Activated naive CD4-positive, alpha-beta T cell treated with anti-CD3 and anti-CD28 coated beads, Interleukin-2, amount 10 ng/mL, durations not matched to agents 7 days and 5 days (primary cell): ENCODE measurements around the gene DENND2D.
A peak's percentile ranks its signal among the peaks of the same experiment; 100 is the strongest.

ENCODE experiments used
- CTCF ChIA-PET: fragments of 350-600 bp; sonication (Branson Sonifier 250); formaldehyde crosslinking; loops from one replicate; lab custom pipeline; 2021; ENCODE audit warnings: antibody characterized with exemption; lab: Charles Lee
- DNase-seq: peaks from one replicate; pipeline ENCODE4 v3.0.0-alpha.2; 2020
- H3K27ac Mint-ChIP-seq: one replicate; pipeline ENCODE4 v1.8.0; 2021; ENCODE audit warnings: mild to moderate bottlenecking, moderate library complexity, mixed read lengths
- H3K27me3 Mint-ChIP-seq: one replicate; pipeline ENCODE4 v1.8.0; 2021; ENCODE audit warnings: mild to moderate bottlenecking, mixed read lengths
- H3K36me3 Mint-ChIP-seq: one replicate; pipeline ENCODE4 v1.8.0; 2021; ENCODE audit warnings: mixed read lengths
- H3K4me1 Mint-ChIP-seq: one replicate; pipeline ENCODE4 v1.8.0; 2021; ENCODE audit warnings: mixed read lengths
- H3K4me3 Mint-ChIP-seq: one replicate; pipeline ENCODE4 v1.8.0; 2021; ENCODE audit warnings: mild to moderate bottlenecking, moderate library complexity, mixed read lengths
- H3K9me3 Mint-ChIP-seq: one replicate; pipeline ENCODE4 v1.8.0; 2021; ENCODE audit warnings: mixed read lengths

DENND2D gene

DNA sequence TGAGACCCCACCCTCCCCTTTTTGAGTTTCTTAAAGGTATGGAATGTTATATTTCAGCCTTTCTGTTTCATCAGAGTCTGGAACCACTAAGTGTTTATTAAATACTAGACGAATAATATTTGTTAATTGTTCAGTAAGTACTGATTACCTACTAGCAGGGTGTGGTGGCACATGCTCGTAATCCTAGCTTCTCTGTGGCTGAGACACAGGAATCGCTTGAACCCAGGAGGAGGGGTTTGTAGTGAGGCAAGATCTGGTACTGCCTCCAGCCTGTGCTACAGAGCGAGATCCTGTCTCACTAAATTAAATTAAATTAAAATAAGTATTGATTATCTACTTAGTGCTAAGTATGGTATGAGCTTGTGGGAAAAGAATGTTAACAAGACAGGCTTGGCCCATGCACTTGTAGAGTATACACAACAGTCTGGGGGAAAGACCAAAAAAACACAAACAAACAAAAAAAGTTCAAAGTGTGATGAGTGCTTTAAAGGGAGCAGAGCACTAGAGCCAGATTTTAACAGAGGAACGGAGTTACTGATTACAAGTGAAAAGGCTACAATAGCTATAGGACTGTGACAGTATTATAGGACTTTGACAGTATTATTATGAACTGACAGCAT is 58.0 kb downstream of the DENND2D start:
- no peak for DNase-seq
- no peak overlapping the region for H3K4me3 Mint-ChIP-seq
- CTCF ChIA-PET, result interaction anchor here (2.0 kb wide), 1 partner anchor 112 kb away, joined by 7 read pairs; no protein-coding TSS in a partner anchor
- H3K36me3 Mint-ChIP-seq, result peaks cover 32% of the 10 kb centered on the region
- no peaks in the 10 kb centered on the region for H3K9me3 Mint-ChIP-seq
- peaks cover 63% of the 10 kb centered on the region for H3K4me1 Mint-ChIP-seq
- H3K27ac Mint-ChIP-seq, result no peak overlapping the region
- H3K27me3 Mint-ChIP-seq, result no peaks in the 10 kb centered on the region

- Mint-ChIP-seq H3K4me3 (peak overlapping the region; percentile 99), H3K4me1 (peaks cover 59% of the 10 kb centered on the region), H3K27me3 (no peaks in the 10 kb centered on the region), H3K27ac (peak overlapping the region; percentile 93), H3K9me3 (no peaks in the 10 kb centered on the region), H3K36me3 (peaks cover 35% of the 10 kb centered on the region)
- CTCF ChIA-PET, result interaction anchor here (0.9 to 2.0 kb wide), 2 partner anchors 82 to 111 kb away, joined by 3 to 7 read pairs; no protein-coding TSS in a partner anchor
- no peak for DNase-seq
These were observed 58.9 kb downstream of the DENND2D start for GRCh38 chr1:111141245-111142220.

- H3K4me1 Mint-ChIP-seq, result peaks cover 52% of the 10 kb centered on the region
- H3K9me3 Mint-ChIP-seq, result no peaks in the 10 kb centered on the region
- CTCF ChIA-PET, result interaction anchor here (0.9 to 2.0 kb wide), 2 partner anchors 83 to 110 kb away, joined by 3 to 7 read pairs; no protein-coding TSS in a partner anchor
- no peak for DNase-seq
- peaks cover 36% of the 10 kb centered on the region for H3K36me3 Mint-ChIP-seq
- H3K27me3 Mint-ChIP-seq, result no peaks in the 10 kb centered on the region
- H3K4me3 Mint-ChIP-seq, result peak overlapping the region; percentile 99
- H3K27ac Mint-ChIP-seq, result peak overlapping the region; percentile 93
These were observed 59.8 kb downstream of the DENND2D start for GRCh38 chr1:111140680-111140967.

DNA sequence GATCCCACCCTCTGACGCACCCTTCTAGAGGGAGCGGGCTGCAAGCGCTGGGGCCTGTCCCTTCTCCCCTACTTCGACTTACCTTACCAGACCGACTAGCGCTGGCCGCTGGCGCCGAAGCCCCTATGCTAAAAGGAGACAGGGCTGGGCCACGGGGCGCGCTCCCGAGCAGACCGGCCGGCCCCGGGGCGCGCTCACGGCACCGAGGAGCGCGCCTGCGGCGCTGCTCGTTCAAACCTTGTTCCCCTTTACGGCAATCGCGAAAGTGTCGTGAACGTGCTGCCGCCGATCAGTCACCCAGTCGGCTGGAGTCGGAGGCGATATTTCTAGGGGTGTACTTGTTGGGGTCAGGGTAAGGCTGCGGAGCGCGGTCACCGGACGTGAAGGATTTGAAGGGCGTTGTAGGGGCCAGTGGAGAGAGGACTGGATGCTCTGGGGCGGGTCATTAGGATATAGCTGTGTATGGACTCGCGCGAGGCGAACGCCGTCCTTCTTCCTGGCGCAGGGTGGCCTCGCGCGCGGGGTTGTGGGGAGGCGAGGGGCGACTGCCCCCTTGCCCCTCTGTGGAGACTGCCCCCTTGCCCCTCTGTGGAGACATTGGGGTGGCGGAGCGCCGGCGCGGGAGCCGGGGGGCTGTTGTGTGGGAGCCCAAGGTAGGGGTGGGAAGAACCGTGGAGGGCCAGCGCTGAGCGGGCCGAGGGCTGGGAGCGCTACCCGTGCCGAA is 60.3 kb downstream of the DENND2D start, which contains the start of the genes CEPT1 and DRAM2:
Gene CEPT1, plus strand, starts transcription at position 268 of the 724 bp plus-strand sequence. CDS start 7,492 bp downstream, outside the sequence.
Gene DRAM2, minus strand, starts transcription at position 138 of the 724 bp plus-strand sequence. CDS start 8,539 bp downstream, outside the sequence.
- peak within 1 kb of the TSS; percentile 99 for H3K4me3 Mint-ChIP-seq
- CTCF ChIA-PET, result interaction anchor here (1.4 kb wide), 1 partner anchor 607 kb away, joined by 4 read pairs; no protein-coding TSS in a partner anchor
- peak; percentile 97 for DNase-seq
- H3K27me3 Mint-ChIP-seq, result no peaks in the 10 kb centered on the region
- H3K27ac Mint-ChIP-seq, result peak within 1 kb of the TSS; percentile 93
- peaks cover 42% of the 10 kb centered on the region for H3K36me3 Mint-ChIP-seq
- H3K9me3 Mint-ChIP-seq, result no peaks in the 10 kb centered on the region
- H3K4me1 Mint-ChIP-seq, result peaks cover 49% of the 10 kb centered on the region

DNA sequence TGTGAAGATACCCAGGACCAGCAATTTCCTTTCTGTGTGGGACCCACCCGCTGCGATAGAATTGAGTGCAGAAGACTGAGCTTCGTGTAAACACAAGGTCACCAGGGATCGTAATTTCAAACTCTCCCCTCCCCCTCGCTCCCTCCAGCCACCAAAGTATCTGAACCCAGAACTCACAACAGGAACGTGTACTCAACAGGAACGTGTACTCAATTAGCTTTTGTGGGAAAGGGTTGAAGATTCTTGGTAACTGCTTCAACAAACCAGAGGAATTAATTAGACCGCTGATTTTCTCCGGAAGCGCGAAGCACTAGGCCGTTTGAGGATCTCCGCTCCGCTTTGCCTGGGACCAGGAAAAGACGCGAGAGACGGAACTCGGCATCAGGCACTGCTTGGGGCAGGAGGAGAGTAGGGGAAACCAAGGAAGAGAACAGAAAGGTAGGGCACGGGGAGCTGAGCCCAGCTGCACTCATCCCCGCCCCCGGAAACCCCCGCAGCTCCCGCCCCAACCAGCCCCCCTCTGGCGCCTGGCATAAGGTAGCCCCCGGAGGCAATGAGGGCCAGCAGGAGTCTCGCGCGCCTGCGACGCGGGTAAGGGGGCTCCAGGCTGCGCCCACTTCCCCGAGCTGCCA is 61.0 kb downstream of the DENND2D start:
- CTCF ChIA-PET, result interaction anchor here (0.7 to 1.4 kb wide), 3 partner anchors 59 to 608 kb away, joined by 3 to 4 read pairs (median 3); no protein-coding TSS in a partner anchor
- H3K9me3 Mint-ChIP-seq, result no peaks in the 10 kb centered on the region
- peaks cover 48% of the 10 kb centered on the region for H3K4me1 Mint-ChIP-seq
- H3K27ac Mint-ChIP-seq, result peak overlapping the region; percentile 93
- peak; percentile 67 for DNase-seq
- H3K36me3 Mint-ChIP-seq, result peaks cover 46% of the 10 kb centered on the region
- peak overlapping the region; percentile 99 for H3K4me3 Mint-ChIP-seq
- H3K27me3 Mint-ChIP-seq, result no peaks in the 10 kb centered on the region
